Epithelial cell of esophagus (primary cell): ENCODE data around the gene EEPD1.

Experiments
- DNase-seq: peaks from one replicate; pipeline ENCODE4 v3.0.0; 2010; ENCODE audit warnings: low read depth
- H3K4me3 ChIP-seq: 2 replicates; pipeline ENCODE4 v1.5.1; 2011; ENCODE audit warnings: mild to moderate bottlenecking, low read length, control low read depth
- TF ChIP-seq, protein P1 (sequence below): IDR thresholded peaks from 2 replicates; pipeline ENCODE4 v1.5.1; 2011; ENCODE audit warnings: low read depth, mild to moderate bottlenecking, low read length, control low read depth, inconsistent platforms; ENCODE audit not compliant: insufficient read depth; ENCODE audit errors: missing control alignments

Gene EEPD1

DNA sequence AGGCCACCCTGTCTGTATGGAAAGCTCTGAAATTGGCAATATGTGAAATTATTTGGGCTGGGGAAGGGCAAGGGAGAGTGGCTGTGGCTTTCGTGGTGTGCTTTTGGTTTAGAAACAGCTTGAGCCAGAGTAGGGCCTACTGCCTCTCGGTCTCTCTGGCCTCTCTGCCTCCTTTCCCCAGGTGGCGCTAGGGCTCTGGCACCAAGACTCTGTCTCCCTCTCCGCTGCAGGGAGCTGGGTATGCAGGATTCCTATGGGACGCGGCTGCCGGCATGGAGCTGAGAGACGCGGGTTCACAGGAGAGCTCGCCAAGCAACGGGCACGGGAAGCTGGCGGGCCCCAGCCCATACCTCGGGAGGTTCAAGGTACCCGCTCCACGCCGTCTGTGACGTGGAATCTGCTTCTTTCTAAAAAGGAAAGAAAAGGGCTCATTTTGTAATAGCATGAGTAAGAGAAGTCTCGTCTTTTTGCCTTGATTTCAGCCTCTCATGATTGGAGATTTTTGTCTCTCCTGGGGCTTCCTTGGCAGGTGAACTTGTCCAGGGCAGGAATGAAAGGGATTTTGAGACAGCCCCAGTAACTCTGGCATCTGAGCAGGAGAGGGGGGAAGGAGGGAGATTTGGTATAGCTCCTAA is 131.5 kb downstream of the EEPD1 start:
- no peak overlapping the region for H3K4me3 ChIP-seq
- TF ChIP-seq, protein P1, sequence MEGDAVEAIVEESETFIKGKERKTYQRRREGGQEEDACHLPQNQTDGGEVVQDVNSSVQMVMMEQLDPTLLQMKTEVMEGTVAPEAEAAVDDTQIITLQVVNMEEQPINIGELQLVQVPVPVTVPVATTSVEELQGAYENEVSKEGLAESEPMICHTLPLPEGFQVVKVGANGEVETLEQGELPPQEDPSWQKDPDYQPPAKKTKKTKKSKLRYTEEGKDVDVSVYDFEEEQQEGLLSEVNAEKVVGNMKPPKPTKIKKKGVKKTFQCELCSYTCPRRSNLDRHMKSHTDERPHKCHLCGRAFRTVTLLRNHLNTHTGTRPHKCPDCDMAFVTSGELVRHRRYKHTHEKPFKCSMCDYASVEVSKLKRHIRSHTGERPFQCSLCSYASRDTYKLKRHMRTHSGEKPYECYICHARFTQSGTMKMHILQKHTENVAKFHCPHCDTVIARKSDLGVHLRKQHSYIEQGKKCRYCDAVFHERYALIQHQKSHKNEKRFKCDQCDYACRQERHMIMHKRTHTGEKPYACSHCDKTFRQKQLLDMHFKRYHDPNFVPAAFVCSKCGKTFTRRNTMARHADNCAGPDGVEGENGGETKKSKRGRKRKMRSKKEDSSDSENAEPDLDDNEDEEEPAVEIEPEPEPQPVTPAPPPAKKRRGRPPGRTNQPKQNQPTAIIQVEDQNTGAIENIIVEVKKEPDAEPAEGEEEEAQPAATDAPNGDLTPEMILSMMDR = no peak
- no peak for DNase-seq

DNA sequence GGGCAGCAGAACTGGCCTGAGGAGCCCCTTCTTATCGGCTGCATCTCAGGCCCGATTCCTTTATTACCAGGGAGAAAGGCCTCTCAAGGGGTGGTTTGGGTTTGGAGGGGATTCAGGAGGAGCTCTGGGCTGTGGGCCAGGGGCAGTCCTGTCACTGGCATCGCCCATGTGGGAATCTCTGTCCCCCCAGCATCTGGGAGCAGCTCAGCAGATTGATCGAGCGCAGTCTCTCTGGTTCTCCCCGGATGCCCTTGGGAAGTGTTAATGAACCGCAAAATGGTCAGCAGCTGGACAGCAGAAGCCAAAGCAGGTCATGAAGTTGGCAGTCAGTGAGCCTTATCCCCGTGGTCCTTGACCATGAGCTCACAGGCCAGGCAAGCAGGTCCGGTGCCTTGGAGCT is 132.2 kb downstream of the EEPD1 start:
- DNase-seq = no peak
- H3K4me3 ChIP-seq = no peak overlapping the region

DNA sequence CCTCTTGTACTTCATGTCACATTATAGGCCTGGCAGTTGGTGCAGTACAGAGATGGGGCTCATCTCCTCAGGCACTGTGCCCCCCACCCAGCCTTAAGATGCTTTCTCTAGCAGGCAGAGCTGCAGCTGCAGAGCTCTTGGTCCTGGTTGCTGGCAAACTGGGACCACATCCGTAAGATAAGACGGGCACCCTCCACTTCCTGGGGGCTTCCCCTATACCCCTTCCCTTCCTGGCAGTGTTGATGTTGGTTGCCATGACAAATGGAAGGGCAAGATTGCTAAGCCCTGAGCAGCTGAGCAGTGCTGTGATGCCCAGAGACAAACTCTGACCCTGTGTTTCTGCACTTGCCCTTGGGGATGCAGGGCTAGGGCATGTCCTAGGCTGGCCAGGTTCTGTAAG is 133.2 kb downstream of the EEPD1 start:
- DNase-seq = no peak
- TF ChIP-seq, protein P1 = no peak
- H3K4me3 ChIP-seq = no peak overlapping the region

More for the DNA sequence above, 132.2 kb downstream of the EEPD1 start:
- TF ChIP-seq, protein P1 = no peak

DNA sequence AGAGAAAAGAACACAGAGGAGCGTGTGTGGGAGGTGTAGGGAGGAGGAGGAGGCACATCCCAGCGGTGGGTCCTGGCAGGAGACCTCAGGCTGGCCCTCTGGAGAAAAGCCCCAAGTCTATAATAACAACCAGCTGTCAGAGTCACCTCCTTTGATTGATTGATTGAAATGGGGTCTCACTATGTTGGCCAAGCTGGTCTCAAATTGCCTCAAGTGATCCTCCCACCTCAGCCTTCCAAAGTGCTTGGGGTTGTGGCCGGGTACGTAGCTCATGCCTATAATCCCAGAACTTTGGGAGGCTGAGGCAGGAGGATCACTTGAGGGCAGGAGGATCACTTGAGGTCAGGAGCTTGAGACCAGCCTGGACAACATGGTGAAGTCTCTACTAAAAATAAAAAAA is 133.6 kb downstream of the EEPD1 start:
- DNase-seq = no peak
- TF ChIP-seq, protein P1 = no peak
- H3K4me3 ChIP-seq = no peak overlapping the region

DNA sequence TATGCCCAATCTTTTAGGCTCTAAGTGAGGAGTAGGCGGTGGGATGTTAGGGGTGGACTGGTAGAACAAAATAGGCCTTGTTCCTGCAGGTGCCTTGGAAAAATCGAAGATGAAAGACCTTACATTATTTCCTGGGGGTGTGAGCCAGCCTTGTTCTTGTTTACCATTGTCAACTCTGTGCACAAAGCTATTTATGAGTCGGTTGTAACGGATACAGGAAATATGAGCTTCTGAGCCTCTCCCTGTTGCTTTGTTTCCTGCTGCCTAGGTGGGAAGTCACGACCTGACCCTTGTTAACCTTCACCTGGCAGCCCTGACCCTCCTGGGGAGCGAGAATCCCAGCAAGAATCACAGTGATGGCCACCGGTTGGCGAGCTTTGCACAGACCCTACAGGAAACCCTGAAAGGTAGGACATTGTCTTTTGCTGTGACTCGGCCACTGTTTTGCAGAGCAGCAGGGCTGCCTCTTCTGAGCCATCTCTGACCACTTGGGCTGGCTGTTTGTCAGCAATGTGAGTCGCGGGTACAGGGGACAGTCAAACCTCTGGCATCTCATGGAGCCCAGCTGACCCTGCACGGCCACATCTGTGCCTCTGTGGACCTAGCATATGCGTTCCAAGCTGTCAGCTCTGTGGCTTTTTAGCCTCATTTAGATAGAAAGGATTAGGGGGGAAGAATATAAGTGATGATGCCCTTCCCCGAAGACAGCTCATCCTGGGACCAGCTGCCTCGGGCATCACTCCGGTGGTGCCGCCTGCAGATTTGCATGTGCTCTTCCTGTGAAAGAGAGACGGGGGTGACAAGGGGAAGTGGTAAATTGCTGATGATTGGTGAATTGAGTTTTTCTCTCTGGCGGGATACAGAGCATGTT is 134.6 kb downstream of the EEPD1 start:
- H3K4me3 ChIP-seq = no peak overlapping the region
- TF ChIP-seq, protein P1 = no peak
- DNase-seq = no peak

DNA sequence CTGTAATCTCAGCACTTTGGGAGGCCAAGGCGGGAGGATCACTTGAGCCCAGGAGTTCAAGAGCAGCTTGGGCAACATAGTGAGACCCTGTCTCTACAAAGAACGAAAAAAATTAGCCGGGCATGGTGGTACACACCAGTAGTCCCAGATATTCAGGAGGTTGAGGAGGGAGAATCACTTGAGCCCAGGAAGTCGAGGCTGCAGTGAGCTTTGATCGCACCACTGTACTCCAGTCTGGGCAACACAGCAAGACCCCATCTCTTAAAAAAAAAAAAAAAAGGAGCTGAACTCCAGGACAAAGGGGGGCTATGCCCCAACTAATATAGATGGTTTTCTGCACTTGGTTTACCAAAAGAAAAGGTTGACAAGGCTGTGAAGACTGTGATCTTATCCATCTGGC is 135.4 kb downstream of the EEPD1 start:
- no peak overlapping the region for H3K4me3 ChIP-seq
- DNase-seq = no peak
- TF ChIP-seq, protein P1 = no peak
